Mesothelial cell of epicardium (in vitro differentiated cells): ENCODE data around the gene TRAPPC10. TPM values are rescaled to one million over a fixed set of nuclear protein-coding genes. Genes with fewer than 3 reads are reported as not detected.

Source experiments
- DNase-seq, 2 experiments: peaks; one replicate each; pipeline ENCODE4 v3.0.0; 2021; ENCODE audit warnings: low spot score in 2 of 2; ENCODE audit not compliant: unreplicated experiment in 2 of 2
- H3K27ac Mint-ChIP-seq: 2 replicates; pipeline ENCODE4 v1.8.0; 2021; ENCODE audit warnings: mixed read lengths
- H3K27me3 Mint-ChIP-seq: 2 replicates; pipeline ENCODE4 v1.8.0; 2021; ENCODE audit warnings: low read depth, mixed read lengths
- H3K36me3 Mint-ChIP-seq: 2 replicates; pipeline ENCODE4 v1.8.0; 2021; ENCODE audit warnings: mixed read lengths
- H3K4me1 Mint-ChIP-seq: 2 replicates; pipeline ENCODE4 v1.8.0; 2021; ENCODE audit warnings: mixed read lengths
- H3K4me3 Mint-ChIP-seq: 2 replicates; pipeline ENCODE4 v1.8.0; 2021; ENCODE audit warnings: mild to moderate bottlenecking, moderate library complexity, mixed read lengths
- H3K9me3 Mint-ChIP-seq: 2 replicates; pipeline ENCODE4 v1.8.0; 2021; ENCODE audit warnings: mixed read lengths
- total RNA-seq: library from RNA; stranded (reverse); gene quantifications from 3 replicates; pipeline ENCODE4 v1.2.1, GENCODE V29; 2021
- TF ChIP-seq, protein P1 (sequence below): fragments of 200-600 bp; sonication (generic); IDR thresholded peaks from one replicate; pipeline ENCODE4 v1.5.0; 2021; ENCODE audit warnings: antibody characterized with exemption; ENCODE audit not compliant: unreplicated experiment

The TRAPPC10 gene
- total RNA-seq, 1 donor from 2014 or later = 34.5 TPM

DNA sequence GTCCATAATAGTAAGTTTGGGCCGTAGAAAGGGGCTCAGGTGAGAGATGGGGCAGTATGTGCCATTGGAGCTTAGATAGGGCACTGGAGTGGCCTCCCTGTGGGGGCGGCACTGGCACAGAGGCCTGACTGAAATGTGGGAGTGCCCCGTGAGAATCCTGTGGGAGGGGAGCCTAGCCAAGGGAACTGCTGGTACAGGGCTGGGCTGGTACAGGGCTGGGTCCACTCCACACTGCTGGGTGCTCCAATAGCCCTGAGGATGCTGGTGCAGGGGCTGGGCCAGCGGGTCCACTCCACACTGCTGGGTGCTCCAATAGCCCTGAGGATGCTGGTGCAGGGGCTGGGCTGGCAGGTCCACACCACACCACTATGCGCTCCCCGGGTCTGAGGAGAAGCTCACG, 50.3 kb downstream of the TRAPPC10 start:
- Mint-ChIP-seq H3K4me1 (no peaks in the 10 kb centered on the region), H3K9me3 (no peaks in the 10 kb centered on the region), H3K27ac (no peak overlapping the region), H3K36me3 (peaks cover 18% of the 10 kb centered on the region), H3K27me3 (no peaks in the 10 kb centered on the region), H3K4me3 (no peak overlapping the region)
- TF ChIP-seq, protein P1, sequence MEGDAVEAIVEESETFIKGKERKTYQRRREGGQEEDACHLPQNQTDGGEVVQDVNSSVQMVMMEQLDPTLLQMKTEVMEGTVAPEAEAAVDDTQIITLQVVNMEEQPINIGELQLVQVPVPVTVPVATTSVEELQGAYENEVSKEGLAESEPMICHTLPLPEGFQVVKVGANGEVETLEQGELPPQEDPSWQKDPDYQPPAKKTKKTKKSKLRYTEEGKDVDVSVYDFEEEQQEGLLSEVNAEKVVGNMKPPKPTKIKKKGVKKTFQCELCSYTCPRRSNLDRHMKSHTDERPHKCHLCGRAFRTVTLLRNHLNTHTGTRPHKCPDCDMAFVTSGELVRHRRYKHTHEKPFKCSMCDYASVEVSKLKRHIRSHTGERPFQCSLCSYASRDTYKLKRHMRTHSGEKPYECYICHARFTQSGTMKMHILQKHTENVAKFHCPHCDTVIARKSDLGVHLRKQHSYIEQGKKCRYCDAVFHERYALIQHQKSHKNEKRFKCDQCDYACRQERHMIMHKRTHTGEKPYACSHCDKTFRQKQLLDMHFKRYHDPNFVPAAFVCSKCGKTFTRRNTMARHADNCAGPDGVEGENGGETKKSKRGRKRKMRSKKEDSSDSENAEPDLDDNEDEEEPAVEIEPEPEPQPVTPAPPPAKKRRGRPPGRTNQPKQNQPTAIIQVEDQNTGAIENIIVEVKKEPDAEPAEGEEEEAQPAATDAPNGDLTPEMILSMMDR = no peak
- no peak for DNase-seq

DNA sequence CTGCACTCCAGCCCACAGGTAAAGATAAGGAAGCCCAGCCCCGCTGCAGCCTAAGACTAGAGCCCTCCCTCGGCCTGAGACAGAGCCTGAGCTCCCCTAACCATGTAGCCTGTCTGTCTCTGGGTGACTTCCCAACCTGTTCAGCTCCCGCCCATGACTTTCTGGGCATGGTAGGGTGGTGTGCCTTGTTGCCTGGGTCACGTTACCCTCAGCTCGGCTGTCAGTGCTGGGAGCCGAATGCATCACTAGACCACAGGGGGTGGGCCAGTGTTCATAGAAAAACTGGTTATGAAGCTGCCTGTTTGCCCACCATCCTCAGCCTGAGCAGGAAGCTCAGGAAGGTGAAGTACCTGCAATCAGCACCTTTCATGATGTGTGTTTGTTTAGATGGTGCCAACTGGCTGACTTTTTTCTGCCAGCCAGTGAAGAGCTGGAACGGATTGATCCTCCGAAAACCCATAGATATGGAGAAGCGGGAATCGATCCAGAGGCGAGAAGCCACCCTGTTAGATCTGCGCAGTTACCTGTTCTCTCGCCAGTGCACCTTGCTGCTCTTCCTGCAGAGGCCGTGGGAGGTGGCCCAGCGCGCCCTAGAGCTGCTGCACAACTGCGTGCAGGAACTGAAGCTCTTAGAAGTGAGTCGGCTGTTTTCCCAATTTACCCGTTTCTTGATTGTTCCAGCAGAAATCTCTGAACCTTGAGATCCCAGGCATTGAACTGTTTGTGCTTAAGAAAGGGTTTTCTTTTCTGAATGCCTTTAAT, 51.2 kb downstream of the TRAPPC10 start:
- H3K4me1 Mint-ChIP-seq = no peaks in the 10 kb centered on the region
- TF ChIP-seq, protein P1 = no peak
- H3K27me3 Mint-ChIP-seq = no peaks in the 10 kb centered on the region
- DNase-seq = no peak
- no peak overlapping the region for H3K4me3 Mint-ChIP-seq
- no peaks in the 10 kb centered on the region for H3K9me3 Mint-ChIP-seq
- no peak overlapping the region for H3K27ac Mint-ChIP-seq
- H3K36me3 Mint-ChIP-seq = peaks cover 17% of the 10 kb centered on the region

DNA sequence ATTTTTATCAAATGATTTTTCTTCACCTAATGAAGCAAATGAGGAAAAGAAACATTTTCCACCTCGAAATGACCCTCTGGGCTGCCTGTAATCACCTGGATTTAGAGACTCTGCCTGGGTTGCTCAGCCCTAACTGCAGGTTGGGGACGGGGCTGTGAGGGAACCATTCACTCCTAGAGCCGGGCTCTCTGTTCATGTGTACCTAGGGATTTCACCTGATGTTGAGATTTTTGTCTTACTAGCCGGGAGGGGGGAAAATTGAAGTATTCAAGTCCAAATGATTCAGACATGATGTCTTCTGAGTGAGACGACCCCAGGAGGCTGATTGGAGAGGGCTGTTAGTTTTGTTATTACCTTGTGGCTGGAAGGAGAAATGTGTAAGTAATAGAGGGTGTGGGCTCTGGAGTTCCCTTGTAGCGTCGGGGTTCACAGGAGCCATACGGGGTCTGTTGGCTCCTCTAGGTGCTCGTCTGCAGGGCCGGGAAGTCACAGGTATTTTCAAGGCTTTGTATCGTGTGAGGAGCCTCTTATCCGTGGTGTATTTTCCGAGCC, 52.8 kb downstream of the TRAPPC10 start:
- Mint-ChIP-seq H3K36me3 (peaks cover 8% of the 10 kb centered on the region), H3K4me1 (no peaks in the 10 kb centered on the region), H3K27ac (no peak overlapping the region), H3K27me3 (no peaks in the 10 kb centered on the region), H3K9me3 (no peaks in the 10 kb centered on the region), H3K4me3 (no peak overlapping the region)
- no peak for DNase-seq
- TF ChIP-seq, protein P1 = no peak

DNA sequence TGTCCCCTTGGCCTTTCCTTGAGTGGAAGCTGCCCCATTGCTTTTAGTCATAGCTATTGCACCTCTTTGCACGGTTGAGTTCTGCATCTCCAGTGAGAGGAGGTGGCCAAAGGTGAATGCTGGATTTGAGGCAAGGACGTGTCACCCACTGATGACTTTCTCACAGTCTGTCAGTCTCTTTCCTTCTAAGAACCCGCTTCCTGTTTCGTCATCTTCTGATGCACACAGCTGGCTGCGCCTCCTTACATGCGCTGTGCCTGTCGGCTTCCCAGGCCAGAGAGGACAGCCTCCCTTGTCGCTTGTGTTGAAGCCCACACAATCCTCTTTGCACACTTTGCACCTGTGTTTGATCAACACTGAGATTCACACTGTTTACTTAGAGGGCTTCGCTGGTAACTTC, 53.3 kb downstream of the TRAPPC10 start:
- H3K27ac Mint-ChIP-seq = no peak overlapping the region
- no peaks in the 10 kb centered on the region for H3K4me1 Mint-ChIP-seq

DNA sequence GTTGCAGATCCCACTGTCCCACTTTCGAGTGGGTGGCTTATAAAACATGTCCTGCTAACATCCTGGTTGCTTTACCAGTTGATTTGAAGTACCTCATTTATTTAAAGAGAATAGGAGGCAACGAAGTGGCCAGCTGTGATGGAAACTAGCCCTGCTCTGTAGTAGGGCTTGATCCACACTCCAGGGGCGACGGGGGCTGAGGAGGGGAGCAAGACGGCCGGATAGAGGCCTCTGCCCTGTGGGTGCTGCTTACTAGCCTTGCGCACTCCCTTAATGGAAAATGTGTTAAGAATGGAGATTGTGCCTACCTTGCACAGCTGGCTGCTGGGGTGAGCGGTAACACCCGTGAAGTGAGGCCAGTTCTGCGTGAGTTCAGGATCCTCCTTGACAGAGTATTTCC, 54.0 kb downstream of the TRAPPC10 start:
- Mint-ChIP-seq H3K36me3 (peaks cover 8% of the 10 kb centered on the region), H3K27ac (no peak overlapping the region), H3K27me3 (no peaks in the 10 kb centered on the region), H3K4me1 (no peaks in the 10 kb centered on the region), H3K4me3 (no peak overlapping the region), H3K9me3 (no peaks in the 10 kb centered on the region)
- DNase-seq = no peak
- TF ChIP-seq, protein P1 = no peak

More for the DNA sequence above, 53.3 kb downstream of the TRAPPC10 start:
- DNase-seq = no peak
- TF ChIP-seq, protein P1 = no peak
- no peaks in the 10 kb centered on the region for H3K9me3 Mint-ChIP-seq
- peaks cover 8% of the 10 kb centered on the region for H3K36me3 Mint-ChIP-seq
- no peak overlapping the region for H3K4me3 Mint-ChIP-seq
- no peaks in the 10 kb centered on the region for H3K27me3 Mint-ChIP-seq
